Panc1 (cell line): Measurements from ENCODE around the gene LRFN2.

Source experiments
- POLR2AphosphoS5 ChIP-seq: IDR thresholded peaks from 2 replicates; pipeline ENCODE4 v1.6.1; 2012; ENCODE audit warnings: mild to moderate bottlenecking, low read depth, low read length, moderate library complexity
- REST ChIP-seq, 2 experiments: IDR thresholded peaks; 2 replicates each; pipeline ENCODE4 v1.6.1; 2011 to 2012; ENCODE audit warnings: low read depth in 2 of 2, control low read depth in 1 of 2, low read length in 1 of 2, mild to moderate bottlenecking in 1 of 2, moderate library complexity in 1 of 2; ENCODE audit not compliant: insufficient read depth in 1 of 2
- SIN3A ChIP-seq: IDR thresholded peaks from 2 replicates; pipeline ENCODE4 v1.6.1; 2012; ENCODE audit warnings: low read depth, mild to moderate bottlenecking, low read length, moderate library complexity, borderline replicate concordance; ENCODE audit not compliant: insufficient read depth
- TF ChIP-seq, protein P1 (sequence below): fragments of 450-650 bp; IDR thresholded peaks from 2 replicates; pipeline ENCODE4 v1.5.1; 2017; ENCODE audit warnings: mild to moderate bottlenecking

DNA sequence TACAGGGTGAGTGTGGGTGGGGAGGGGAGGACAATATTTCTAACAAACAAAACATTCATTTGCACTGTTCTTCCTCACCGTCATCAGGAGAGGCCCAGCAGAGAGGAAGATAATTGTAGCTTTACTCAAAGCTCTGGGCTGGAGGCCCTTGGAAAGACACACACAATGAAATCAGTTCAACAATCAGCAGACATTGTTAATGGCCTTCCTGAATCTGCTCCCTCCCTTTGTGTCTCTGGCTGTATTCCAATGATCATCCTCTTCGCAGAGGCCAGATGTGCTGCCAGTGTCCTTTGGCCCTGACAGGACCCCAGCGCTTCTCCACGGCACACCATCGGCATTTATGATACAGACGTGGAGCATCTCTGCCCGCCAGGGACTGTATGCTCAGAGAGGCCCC is 44.6 kb upstream of the LRFN2 start:
- TF ChIP-seq, protein P1, sequence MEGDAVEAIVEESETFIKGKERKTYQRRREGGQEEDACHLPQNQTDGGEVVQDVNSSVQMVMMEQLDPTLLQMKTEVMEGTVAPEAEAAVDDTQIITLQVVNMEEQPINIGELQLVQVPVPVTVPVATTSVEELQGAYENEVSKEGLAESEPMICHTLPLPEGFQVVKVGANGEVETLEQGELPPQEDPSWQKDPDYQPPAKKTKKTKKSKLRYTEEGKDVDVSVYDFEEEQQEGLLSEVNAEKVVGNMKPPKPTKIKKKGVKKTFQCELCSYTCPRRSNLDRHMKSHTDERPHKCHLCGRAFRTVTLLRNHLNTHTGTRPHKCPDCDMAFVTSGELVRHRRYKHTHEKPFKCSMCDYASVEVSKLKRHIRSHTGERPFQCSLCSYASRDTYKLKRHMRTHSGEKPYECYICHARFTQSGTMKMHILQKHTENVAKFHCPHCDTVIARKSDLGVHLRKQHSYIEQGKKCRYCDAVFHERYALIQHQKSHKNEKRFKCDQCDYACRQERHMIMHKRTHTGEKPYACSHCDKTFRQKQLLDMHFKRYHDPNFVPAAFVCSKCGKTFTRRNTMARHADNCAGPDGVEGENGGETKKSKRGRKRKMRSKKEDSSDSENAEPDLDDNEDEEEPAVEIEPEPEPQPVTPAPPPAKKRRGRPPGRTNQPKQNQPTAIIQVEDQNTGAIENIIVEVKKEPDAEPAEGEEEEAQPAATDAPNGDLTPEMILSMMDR: no peak
- TF ChIP-seq POLR2AphosphoS5 (no peak), SIN3A (no peak), REST (IDR thresholded peaks at IDR 0.05; ENCODE audit: insufficient read depth in 1 of 2, low read depth in 2 of 2, low read length in 1 of 2) (no peak)
